SK-N-SH treated with all-trans-retinoic acid at 6 μM for 48 hours (cell line): ENCODE data around the gene LONP1.

Source experiments
- ATAC-seq: fragments of 200-7000 bp; cut with Tn5 transposase; 3 replicates; pipeline ENCODE4 v1.9.1; 2020; ENCODE audit warnings: mild to moderate bottlenecking, moderate library complexity
- ESRRG ChIP-seq: fragments of 250-450 bp; sonication (Bioruptor Pico); IDR thresholded peaks from 2 replicates; pipeline ENCODE4 v1.6.1; 2021; ENCODE audit warnings: mild to moderate bottlenecking
- GLIS3 ChIP-seq: fragments of 250-450 bp; sonication (Bioruptor Pico); IDR thresholded peaks from 2 replicates; pipeline ENCODE4 v1.5.0; 2020; ENCODE audit warnings: mild to moderate bottlenecking, moderate library complexity
- ISL1 ChIP-seq: fragments of 250-450 bp; sonication (Bioruptor Pico); IDR thresholded peaks from 2 replicates; pipeline ENCODE4 v2.1.2; 2022; ENCODE audit warnings: mild to moderate bottlenecking, moderate library complexity
- OSR1 ChIP-seq: fragments of 250-450 bp; sonication (Bioruptor Pico); IDR thresholded peaks from 2 replicates; pipeline ENCODE4 v1.8.0; 2022; ENCODE audit warnings: moderate library complexity, mild to moderate bottlenecking, inconsistent platforms
- PATZ1 ChIP-seq: fragments of 250-450 bp; sonication (Bioruptor Pico); IDR thresholded peaks from 2 replicates; pipeline ENCODE4 v1.8.0; 2020; ENCODE audit warnings: mild to moderate bottlenecking, moderate library complexity, borderline replicate concordance
- PPARA ChIP-seq: fragments of 250-450 bp; sonication (Bioruptor Pico); IDR thresholded peaks from 2 replicates; pipeline ENCODE4 v1.5.0; 2020; ENCODE audit warnings: mild to moderate bottlenecking, borderline replicate concordance
- RARB ChIP-seq: fragments of 250-450 bp; sonication (Bioruptor Pico); IDR thresholded peaks from 2 replicates; pipeline ENCODE4 v1.8.0; 2021; ENCODE audit warnings: mild to moderate bottlenecking, moderate library complexity
- SNAI2 ChIP-seq: fragments of 250-450 bp; sonication (Bioruptor Pico); IDR thresholded peaks from 2 replicates; pipeline ENCODE4 v1.5.0; 2020; ENCODE audit warnings: mild to moderate bottlenecking, moderate library complexity
- TCF4 ChIP-seq: fragments of 250-450 bp; sonication (Bioruptor Pico); IDR thresholded peaks from 2 replicates; pipeline ENCODE4 v1.8.0; 2021; ENCODE audit warnings: mild to moderate bottlenecking, moderate library complexity, borderline replicate concordance
- TOX ChIP-seq: fragments of 250-450 bp; sonication (Bioruptor Pico); IDR thresholded peaks from 2 replicates; pipeline ENCODE4 v1.8.0; 2021; ENCODE audit warnings: mild to moderate bottlenecking, moderate library complexity, borderline replicate concordance
- ZC3H10 ChIP-seq: fragments of 250-450 bp; sonication (Bioruptor Pico); IDR thresholded peaks from 2 replicates; pipeline ENCODE4 v1.5.1; 2021; ENCODE audit warnings: mild to moderate bottlenecking, moderate library complexity
- ZFP3 ChIP-seq: fragments of 250-450 bp; sonication (Bioruptor Pico); IDR thresholded peaks from 2 replicates; pipeline ENCODE4 v1.5.0; 2020; ENCODE audit warnings: mild to moderate bottlenecking, moderate library complexity
- ZFP30 ChIP-seq: fragments of 450-650 bp; formaldehyde crosslinking; IDR thresholded peaks from 2 replicates; pipeline ENCODE4 v1.5.0; 2022; ENCODE audit warnings: mild to moderate bottlenecking, moderate library complexity
- ZNF565 ChIP-seq: fragments of 450-650 bp; formaldehyde crosslinking; conservative IDR thresholded peaks from 2 replicates; pipeline ENCODE4 v1.5.0; 2020; ENCODE audit warnings: low read depth, mild to moderate bottlenecking, moderate library complexity
- ZNF8 ChIP-seq: fragments of 450-650 bp; formaldehyde crosslinking; IDR thresholded peaks from 2 replicates; pipeline ENCODE4 v1.5.0; 2020; ENCODE audit warnings: mild to moderate bottlenecking, moderate library complexity
- TF ChIP-seq, protein P1 (sequence below): fragments of 250-450 bp; sonication (Bioruptor Pico); IDR thresholded peaks from 2 replicates; pipeline ENCODE4 v1.8.0; 2021; ENCODE audit warnings: low read depth, mild to moderate bottlenecking, moderate library complexity, borderline replicate concordance
- TF ChIP-seq, protein P2 (sequence below): fragments of 250-450 bp; sonication (Bioruptor Pico); IDR thresholded peaks from 2 replicates; pipeline ENCODE4 v1.5.1; 2020; ENCODE audit warnings: low read depth, mild to moderate bottlenecking, moderate library complexity

Gene LONP1

GRCh38 chr19:5714816-5715215 lies 5.1 kb downstream of the LONP1 start:
- TF ChIP-seq ZNF8 (CRISPR knock-in tag): no peak
- TF ChIP-seq OSR1 (CRISPR knock-in tag): no peak
- no peak for TF ChIP-seq PATZ1 (CRISPR knock-in tag)
- no peak for TF ChIP-seq ZNF565 (CRISPR knock-in tag)
- TF ChIP-seq PPARA (CRISPR knock-in tag): no peak
- TF ChIP-seq SNAI2 (CRISPR knock-in tag): no peak
- no peak for TF ChIP-seq ZFP30 (CRISPR knock-in tag)
- TF ChIP-seq, protein P1, sequence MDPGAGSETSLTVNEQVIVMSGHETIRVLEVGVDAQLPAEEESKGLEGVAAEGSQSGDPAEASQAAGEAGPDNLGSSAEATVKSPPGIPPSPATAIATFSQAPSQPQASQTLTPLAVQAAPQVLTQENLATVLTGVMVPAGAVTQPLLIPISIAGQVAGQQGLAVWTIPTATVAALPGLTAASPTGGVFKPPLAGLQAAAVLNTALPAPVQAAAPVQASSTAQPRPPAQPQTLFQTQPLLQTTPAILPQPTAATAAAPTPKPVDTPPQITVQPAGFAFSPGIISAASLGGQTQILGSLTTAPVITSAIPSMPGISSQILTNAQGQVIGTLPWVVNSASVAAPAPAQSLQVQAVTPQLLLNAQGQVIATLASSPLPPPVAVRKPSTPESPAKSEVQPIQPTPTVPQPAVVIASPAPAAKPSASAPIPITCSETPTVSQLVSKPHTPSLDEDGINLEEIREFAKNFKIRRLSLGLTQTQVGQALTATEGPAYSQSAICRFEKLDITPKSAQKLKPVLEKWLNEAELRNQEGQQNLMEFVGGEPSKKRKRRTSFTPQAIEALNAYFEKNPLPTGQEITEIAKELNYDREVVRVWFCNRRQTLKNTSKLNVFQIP (CRISPR knock-in tag): no peak
- TF ChIP-seq, protein P2, sequence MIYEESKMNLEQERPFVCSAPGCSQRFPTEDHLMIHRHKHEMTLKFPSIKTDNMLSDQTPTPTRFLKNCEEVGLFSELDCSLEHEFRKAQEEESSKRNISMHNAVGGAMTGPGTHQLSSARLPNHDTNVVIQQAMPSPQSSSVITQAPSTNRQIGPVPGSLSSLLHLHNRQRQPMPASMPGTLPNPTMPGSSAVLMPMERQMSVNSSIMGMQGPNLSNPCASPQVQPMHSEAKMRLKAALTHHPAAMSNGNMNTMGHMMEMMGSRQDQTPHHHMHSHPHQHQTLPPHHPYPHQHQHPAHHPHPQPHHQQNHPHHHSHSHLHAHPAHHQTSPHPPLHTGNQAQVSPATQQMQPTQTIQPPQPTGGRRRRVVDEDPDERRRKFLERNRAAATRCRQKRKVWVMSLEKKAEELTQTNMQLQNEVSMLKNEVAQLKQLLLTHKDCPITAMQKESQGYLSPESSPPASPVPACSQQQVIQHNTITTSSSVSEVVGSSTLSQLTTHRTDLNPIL (CRISPR knock-in tag): no peak
- no peak for TF ChIP-seq TOX (CRISPR knock-in tag)
- TF ChIP-seq GLIS3 (CRISPR knock-in tag): no peak
- no peak for TF ChIP-seq ZC3H10 (CRISPR knock-in tag)
- no peak for TF ChIP-seq ISL1
- TF ChIP-seq ESRRG (CRISPR knock-in tag): no peak
- TF ChIP-seq RARB (CRISPR knock-in tag): no peak
- ATAC-seq: no peak

DNA sequence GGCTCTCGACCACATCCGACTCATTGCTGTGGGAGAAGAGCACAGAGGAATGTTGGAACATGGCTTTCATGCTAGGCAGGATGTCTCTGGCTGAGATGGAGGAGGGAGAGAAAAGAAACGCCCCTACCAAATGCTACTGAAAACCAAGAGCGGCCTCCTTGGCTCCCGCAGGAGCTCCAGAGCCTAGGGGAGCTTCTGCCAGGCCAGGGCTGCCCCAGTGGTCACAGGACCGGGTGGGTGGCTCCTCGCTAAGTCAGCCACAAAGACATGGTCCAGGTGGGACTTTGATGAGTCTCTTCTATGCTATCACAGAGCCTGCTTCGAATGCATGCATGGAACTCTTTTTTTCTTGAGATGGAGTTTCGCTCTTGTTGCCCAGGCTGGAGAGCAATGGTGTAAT lies 6.7 kb downstream of the LONP1 start:
- ATAC-seq: no peak
- TF ChIP-seq, protein P2 (CRISPR knock-in tag): no peak
- TF ChIP-seq GLIS3 (CRISPR knock-in tag): no peak
- TF ChIP-seq, protein P1 (CRISPR knock-in tag): no peak
- TF ChIP-seq PATZ1 (CRISPR knock-in tag): no peak
- no peak for TF ChIP-seq ZFP30 (CRISPR knock-in tag)
- TF ChIP-seq ZFP3: no peak
- no peak for TF ChIP-seq TCF4 (CRISPR knock-in tag)

DNA sequence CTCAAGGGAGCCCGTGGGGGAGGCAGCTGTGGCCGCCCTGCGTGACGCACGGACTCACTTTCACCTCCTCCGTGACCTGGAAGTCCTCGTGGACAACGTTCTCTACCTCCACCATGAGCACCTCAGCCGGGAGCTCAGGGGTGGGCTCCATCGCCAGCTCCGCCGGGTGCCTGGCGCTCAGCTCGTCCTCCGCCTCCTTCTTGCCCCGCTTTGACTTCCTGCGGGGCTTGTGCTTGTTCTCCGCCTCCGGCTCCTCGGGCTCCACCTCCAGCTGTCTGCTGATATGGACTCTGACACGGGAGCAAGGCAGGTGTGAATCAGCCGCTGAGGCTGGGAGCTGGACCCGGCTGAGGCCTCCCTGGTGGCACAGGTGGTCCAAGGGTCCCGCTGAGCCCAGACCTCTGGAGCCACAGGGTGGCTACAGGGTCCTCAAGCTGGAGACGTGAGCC lies 8.2 kb downstream of the LONP1 start:
- no peak for ATAC-seq
- TF ChIP-seq TOX (CRISPR knock-in tag): no peak
- TF ChIP-seq, protein P1 (CRISPR knock-in tag): no peak
